Loucy (cell line): ENCODE measurements around the gene NOC2L.
"Not testable (repeated sequence)": the region's sequence is repeated elsewhere in the genome, so short reads cannot be mapped to it uniquely, and the experiment has no call there.

Experiments
- H2AFZ ChIP-seq: fragments of 200-600 bp; sonication (generic); 2 replicates; pipeline ENCODE4 v1.6.0; 2016; ENCODE audit warnings: antibody characterized with exemption, mild to moderate bottlenecking, low read length, moderate library complexity
- H3F3A ChIP-seq: fragments of 200-600 bp; 2 replicates; pipeline ENCODE4 v1.6.0; 2016; ENCODE audit warnings: antibody characterized with exemption, low read depth, mild to moderate bottlenecking
- H3K27me3 ChIP-seq: fragments of 200-600 bp; sonication (generic); 2 replicates; pipeline ENCODE4 v1.6.1; 2014; ENCODE audit warnings: low read length, mild to moderate bottlenecking; ENCODE audit not compliant: insufficient read depth, poor library complexity, severe bottlenecking
- H3K36me3 ChIP-seq: fragments of 200-600 bp; sonication (generic); 2 replicates; pipeline ENCODE4 v1.6.1; 2016; ENCODE audit warnings: low read length; ENCODE audit not compliant: insufficient read depth
- H3K4me1 ChIP-seq: fragments of 200-600 bp; sonication (generic); 2 replicates; pipeline ENCODE4 v1.5.1; 2014; ENCODE audit warnings: low read length, mild to moderate bottlenecking; ENCODE audit not compliant: insufficient read depth, poor library complexity, severe bottlenecking
- H3K4me2 ChIP-seq: fragments of 200-600 bp; sonication (generic); 2 replicates; pipeline ENCODE4 v1.6.0; 2014; ENCODE audit warnings: antibody characterized with exemption, low read length, low read depth, mild to moderate bottlenecking; ENCODE audit not compliant: poor library complexity, severe bottlenecking
- H3K4me3 ChIP-seq: fragments of 200-600 bp; sonication (generic); 2 replicates; pipeline ENCODE4 v1.5.1; 2014; ENCODE audit warnings: low read length, mild to moderate bottlenecking, mixed read lengths; ENCODE audit not compliant: poor library complexity, severe bottlenecking
- H3K79me2 ChIP-seq: fragments of 200-600 bp; sonication (generic); 2 replicates; pipeline ENCODE4 v1.6.1; 2014; ENCODE audit warnings: low read length; ENCODE audit not compliant: insufficient read depth
- H3K9ac ChIP-seq: fragments of 200-600 bp; sonication (generic); 2 replicates; pipeline ENCODE4 v1.6.0; 2014; ENCODE audit warnings: mild to moderate bottlenecking, low read depth, low read length, moderate library complexity; ENCODE audit not compliant: poor library complexity, severe bottlenecking
- H3K9me2 ChIP-seq: fragments of 200-600 bp; sonication (generic); replicated peaks from 2 replicates; pipeline ENCODE4 v1.6.1; 2016; ENCODE audit warnings: low read depth, low read length, mixed read lengths
- H3K9me3 ChIP-seq: fragments of 200-600 bp; sonication (generic); 2 replicates; pipeline ENCODE4 v1.6.1; 2014; ENCODE audit warnings: mild to moderate bottlenecking, antibody characterized with exemption, low read length, low read depth; ENCODE audit not compliant: insufficient read depth
- H4K20me1 ChIP-seq: fragments of 200-600 bp; sonication (generic); 2 replicates; pipeline ENCODE4 v1.6.0; 2014; ENCODE audit warnings: antibody characterized with exemption, low read length, mild to moderate bottlenecking; ENCODE audit not compliant: insufficient read depth, poor library complexity, severe bottlenecking
- CTCF ChIP-seq: fragments of 200-600 bp; sonication (generic); conservative IDR thresholded peaks from 2 replicates; pipeline ENCODE4 v1.5.1; 2014; ENCODE audit warnings: mild to moderate bottlenecking, antibody characterized with exemption, low read length
- EZH2phosphoT487 ChIP-seq: fragments of 200-600 bp; IDR thresholded peaks from 2 replicates; pipeline ENCODE4 v1.6.1; 2018; ENCODE audit warnings: antibody characterized with exemption, mild to moderate bottlenecking, moderate library complexity, borderline replicate concordance

NOC2L gene

GRCh38 chr1:993379-993995, 34.4 kb upstream of the NOC2L start:
- H3F3A ChIP-seq: no peaks in the 10 kb centered on the region
- H3K9ac ChIP-seq: no peak overlapping the region
- peaks cover 17% of the 10 kb centered on the region for H4K20me1 ChIP-seq
- H3K36me3 ChIP-seq: no peaks in the 10 kb centered on the region
- H3K9me2 ChIP-seq: no peaks in the 10 kb centered on the region
- H3K79me2 ChIP-seq: no peaks in the 10 kb centered on the region
- no peaks in the 10 kb centered on the region for H3K9me3 ChIP-seq
- no peak overlapping the region for H3K4me3 ChIP-seq
- H2AFZ ChIP-seq: no peak overlapping the region
- no peaks in the 10 kb centered on the region for H3K27me3 ChIP-seq
- peaks cover 16% of the 10 kb centered on the region for H3K4me1 ChIP-seq
- H3K4me2 ChIP-seq: no peak overlapping the region
- TF ChIP-seq CTCF (no peak), EZH2phosphoT487 (no peak)

- H2AFZ ChIP-seq: no peak overlapping the region
Measured at GRCh38 chr1:992362-992761, 33.3 kb upstream of the NOC2L start.

GRCh38 chr1:991895-992294, 32.8 kb upstream of the NOC2L start:
- H3K9me2 ChIP-seq: no peaks in the 10 kb centered on the region
- H3K79me2 ChIP-seq: no peaks in the 10 kb centered on the region
- H3K27me3 ChIP-seq: no peaks in the 10 kb centered on the region

More at GRCh38 chr1:992362-992761, 33.3 kb upstream of the NOC2L start:
- no peak for TF ChIP-seq CTCF
- TF ChIP-seq EZH2phosphoT487: no peak
- Histone ChIP-seq H4K20me1 (peaks cover 7% of the 10 kb centered on the region), H3K27me3 (no peaks in the 10 kb centered on the region), H3F3A (no peaks in the 10 kb centered on the region), H3K9ac (no peak overlapping the region), H3K4me3 (no peak overlapping the region), H3K9me3 (no peaks in the 10 kb centered on the region), H3K9me2 (no peaks in the 10 kb centered on the region), H3K79me2 (no peaks in the 10 kb centered on the region), H3K4me2 (no peak overlapping the region), H3K36me3 (no peaks in the 10 kb centered on the region), H3K4me1 (peaks cover 13% of the 10 kb centered on the region)

GRCh38 chr1:991275-991674, 32.2 kb upstream of the NOC2L start:
- not testable (repeated sequence) for H2AFZ ChIP-seq, H4K20me1 ChIP-seq, H3F3A ChIP-seq, H3K27me3 ChIP-seq, H3K4me2 ChIP-seq, H3K4me3 ChIP-seq, H3K9me2 ChIP-seq, H3K79me2 ChIP-seq, H3K9me3 ChIP-seq, H3K9ac ChIP-seq, H3K36me3 ChIP-seq, H3K4me1 ChIP-seq

More at GRCh38 chr1:991895-992294, 32.8 kb upstream of the NOC2L start:
- Histone ChIP-seq H3K36me3 (no peaks in the 10 kb centered on the region), H3K4me3 (no peak overlapping the region), H3K4me2 (no peak overlapping the region), H3F3A (no peaks in the 10 kb centered on the region), H3K4me1 (peaks cover 9% of the 10 kb centered on the region), H3K9ac (no peak overlapping the region), H3K9me3 (no peaks in the 10 kb centered on the region), H4K20me1 (peaks cover 3% of the 10 kb centered on the region), H2AFZ (no peak overlapping the region)
- TF ChIP-seq CTCF (no peak), EZH2phosphoT487 (no peak)

- not testable (repeated sequence) for H3K4me3 ChIP-seq, H3K79me2 ChIP-seq, H3K27me3 ChIP-seq, H4K20me1 ChIP-seq, H3K9me2 ChIP-seq, H3K9me3 ChIP-seq, H3K4me1 ChIP-seq, H3K9ac ChIP-seq, H3F3A ChIP-seq, H2AFZ ChIP-seq, H3K36me3 ChIP-seq, H3K4me2 ChIP-seq
Measured at GRCh38 chr1:988061-988460, 29.0 kb upstream of the NOC2L start.
